Liver (tissue), 3 donors: ENCODE measurements around the gene ZNRF4.

Experiments used
- ATF3 ChIP-seq: IDR thresholded peaks from 2 replicates; pipeline ENCODE4 v1.6.1; 2016; ENCODE audit warnings: antibody characterized with exemption
- GABPA ChIP-seq, 2 donors: IDR thresholded peaks in 1 of 2; conservative IDR thresholded peaks in 1 of 2; 2 replicates each; pipeline ENCODE4 v1.6.1; 2016; ENCODE audit warnings: antibody characterized with exemption in 2 of 2, mild to moderate bottlenecking in 1 of 2, moderate library complexity in 1 of 2
- HNF4G ChIP-seq: IDR thresholded peaks from 2 replicates; pipeline ENCODE4 v1.6.1; 2016; ENCODE audit warnings: antibody characterized with exemption
- RAD21 ChIP-seq, 2 donors: IDR thresholded peaks; 2 replicates each; pipeline ENCODE4 v1.6.1; 2016; ENCODE audit warnings: antibody characterized with exemption in 2 of 2, mild to moderate bottlenecking in 2 of 2
- REST ChIP-seq: IDR thresholded peaks from 2 replicates; pipeline ENCODE4 v1.6.1; 2016; ENCODE audit warnings: antibody characterized with exemption, mild to moderate bottlenecking
- SP1 ChIP-seq: IDR thresholded peaks from 2 replicates; pipeline ENCODE4 v1.6.1; 2018; ENCODE audit warnings: antibody characterized with exemption, mild to moderate bottlenecking
- TAF1 ChIP-seq: conservative IDR thresholded peaks from 2 replicates; pipeline ENCODE4 v1.6.1; 2016; ENCODE audit warnings: antibody characterized with exemption, mild to moderate bottlenecking
- YY1 ChIP-seq: IDR thresholded peaks from 2 replicates; pipeline ENCODE4 v1.6.1; 2016; ENCODE audit warnings: antibody characterized with exemption, mild to moderate bottlenecking
- TF ChIP-seq, protein P1 (sequence below): fragments of 150-350 bp; IDR thresholded peaks from 2 replicates; pipeline ENCODE4 v1.5.1; 2017; ENCODE audit warnings: improper control_type of control experiment, low read depth, low read length; ENCODE audit not compliant: missing input control
- TF ChIP-seq, protein P2 (sequence below): IDR thresholded peaks from 2 replicates; pipeline ENCODE4 v1.6.1; 2016; ENCODE audit warnings: antibody characterized with exemption
- TF ChIP-seq, protein P3 (sequence below): IDR thresholded peaks from 2 replicates; pipeline ENCODE4 v1.6.1; 2016; ENCODE audit warnings: antibody characterized with exemption
- donor health status: healthy.
- donor health status: healthy.

GRCh38 chr19:5478241-5478924 lies 23.2 kb downstream of the ZNRF4 start:
- TF ChIP-seq, protein P1, sequence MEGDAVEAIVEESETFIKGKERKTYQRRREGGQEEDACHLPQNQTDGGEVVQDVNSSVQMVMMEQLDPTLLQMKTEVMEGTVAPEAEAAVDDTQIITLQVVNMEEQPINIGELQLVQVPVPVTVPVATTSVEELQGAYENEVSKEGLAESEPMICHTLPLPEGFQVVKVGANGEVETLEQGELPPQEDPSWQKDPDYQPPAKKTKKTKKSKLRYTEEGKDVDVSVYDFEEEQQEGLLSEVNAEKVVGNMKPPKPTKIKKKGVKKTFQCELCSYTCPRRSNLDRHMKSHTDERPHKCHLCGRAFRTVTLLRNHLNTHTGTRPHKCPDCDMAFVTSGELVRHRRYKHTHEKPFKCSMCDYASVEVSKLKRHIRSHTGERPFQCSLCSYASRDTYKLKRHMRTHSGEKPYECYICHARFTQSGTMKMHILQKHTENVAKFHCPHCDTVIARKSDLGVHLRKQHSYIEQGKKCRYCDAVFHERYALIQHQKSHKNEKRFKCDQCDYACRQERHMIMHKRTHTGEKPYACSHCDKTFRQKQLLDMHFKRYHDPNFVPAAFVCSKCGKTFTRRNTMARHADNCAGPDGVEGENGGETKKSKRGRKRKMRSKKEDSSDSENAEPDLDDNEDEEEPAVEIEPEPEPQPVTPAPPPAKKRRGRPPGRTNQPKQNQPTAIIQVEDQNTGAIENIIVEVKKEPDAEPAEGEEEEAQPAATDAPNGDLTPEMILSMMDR = no peak
- TF ChIP-seq GABPA (IDR thresholded peaks at IDR 0.05 in 1 of 2, conservative IDR thresholded peaks at IDR 0.05 in 1 of 2) (no peak), RAD21 (IDR thresholded peaks at IDR 0.05) (no peak), YY1 (no peak), ATF3 (no peak), SP1 (no peak), REST (no peak), HNF4G (no peak), TAF1 (no peak)
- TF ChIP-seq, protein P2, sequence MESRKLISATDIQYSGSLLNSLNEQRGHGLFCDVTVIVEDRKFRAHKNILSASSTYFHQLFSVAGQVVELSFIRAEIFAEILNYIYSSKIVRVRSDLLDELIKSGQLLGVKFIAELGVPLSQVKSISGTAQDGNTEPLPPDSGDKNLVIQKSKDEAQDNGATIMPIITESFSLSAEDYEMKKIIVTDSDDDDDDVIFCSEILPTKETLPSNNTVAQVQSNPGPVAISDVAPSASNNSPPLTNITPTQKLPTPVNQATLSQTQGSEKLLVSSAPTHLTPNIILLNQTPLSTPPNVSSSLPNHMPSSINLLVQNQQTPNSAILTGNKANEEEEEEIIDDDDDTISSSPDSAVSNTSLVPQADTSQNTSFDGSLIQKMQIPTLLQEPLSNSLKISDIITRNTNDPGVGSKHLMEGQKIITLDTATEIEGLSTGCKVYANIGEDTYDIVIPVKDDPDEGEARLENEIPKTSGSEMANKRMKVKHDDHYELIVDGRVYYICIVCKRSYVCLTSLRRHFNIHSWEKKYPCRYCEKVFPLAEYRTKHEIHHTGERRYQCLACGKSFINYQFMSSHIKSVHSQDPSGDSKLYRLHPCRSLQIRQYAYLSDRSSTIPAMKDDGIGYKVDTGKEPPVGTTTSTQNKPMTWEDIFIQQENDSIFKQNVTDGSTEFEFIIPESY = no peak
- TF ChIP-seq, protein P3, sequence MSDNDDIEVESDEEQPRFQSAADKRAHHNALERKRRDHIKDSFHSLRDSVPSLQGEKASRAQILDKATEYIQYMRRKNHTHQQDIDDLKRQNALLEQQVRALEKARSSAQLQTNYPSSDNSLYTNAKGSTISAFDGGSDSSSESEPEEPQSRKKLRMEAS = no peak
